Medulla oblongata (tissue), 1 donor: ENCODE measurements around the gene TMEM270.
"Not testable (repeated sequence)": the region's sequence is repeated elsewhere in the genome, so short reads cannot be mapped to it uniquely, and the experiment has no call there.

ENCODE experiments used
- DNase-seq: peaks from one replicate; pipeline ENCODE4 v3.0.0-alpha.2; 2015; ENCODE audit errors: extremely low spot score

The TMEM270 gene

GRCh38 chr7:73858807-73859206 is 2.2 kb upstream of the TMEM270 start:
- DNase-seq: no peak

DNA sequence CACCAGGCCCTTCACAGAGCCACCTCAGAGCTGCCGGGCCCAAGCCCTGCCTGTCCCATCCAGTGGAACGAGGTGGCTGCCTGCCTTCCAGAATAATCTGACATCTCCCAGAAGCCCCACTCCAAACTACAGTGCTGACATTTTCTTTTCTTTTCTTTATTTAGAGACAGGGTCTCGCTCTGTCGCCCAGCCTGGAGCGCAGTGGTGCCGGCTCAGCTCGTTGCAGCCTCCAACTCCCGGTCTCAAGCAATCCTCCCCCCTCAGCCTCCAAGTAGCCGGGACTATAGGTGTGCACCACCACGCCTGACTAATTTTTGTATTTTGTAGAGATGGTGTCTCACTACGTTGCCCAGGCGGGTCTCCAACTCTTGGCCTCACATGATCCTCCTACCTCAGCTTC is 346 bp downstream of the TMEM270 start:
- no peak for DNase-seq

GRCh38 chr7:73864981-73865711 is 4.2 kb downstream of the TMEM270 start:
- no peak for DNase-seq

DNA sequence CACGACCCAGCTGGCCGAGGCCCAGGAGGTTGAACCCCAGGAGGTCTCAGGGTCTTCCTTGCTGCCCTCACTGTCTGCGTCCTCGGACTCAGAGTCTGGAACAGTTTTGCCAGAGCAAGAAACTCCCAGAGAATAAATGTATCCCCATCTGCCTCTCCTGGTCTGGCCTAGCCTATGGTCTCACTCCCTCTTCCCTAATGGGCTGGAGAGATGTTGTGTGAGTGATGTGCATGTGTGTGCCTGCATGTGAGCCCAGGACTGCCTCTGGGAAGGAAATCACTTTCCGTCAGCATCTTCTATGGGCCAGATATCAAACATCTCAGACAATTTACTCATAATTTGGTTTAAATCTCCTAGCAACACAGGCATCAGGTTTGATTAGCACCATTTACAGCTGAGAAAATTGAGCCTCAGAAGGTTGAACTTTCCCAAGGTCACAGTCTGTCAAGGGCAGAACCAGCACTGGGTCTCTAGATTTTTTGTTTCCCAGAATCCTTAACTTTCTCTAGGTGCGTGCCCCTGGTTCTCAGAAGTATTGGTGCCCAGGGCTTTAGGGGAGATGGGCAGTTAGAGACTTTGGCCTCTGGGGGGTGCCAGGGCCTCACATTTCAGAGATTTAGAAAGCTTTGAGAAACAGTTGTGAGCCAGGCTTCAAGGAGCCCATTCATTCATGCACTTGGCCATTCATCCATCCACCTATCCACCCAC is 4.9 kb downstream of the TMEM270 start:
- DNase-seq: peak; percentile 79

GRCh38 chr7:73866446-73866767 is 5.4 kb downstream of the TMEM270 start:
- DNase-seq: no peak

DNA sequence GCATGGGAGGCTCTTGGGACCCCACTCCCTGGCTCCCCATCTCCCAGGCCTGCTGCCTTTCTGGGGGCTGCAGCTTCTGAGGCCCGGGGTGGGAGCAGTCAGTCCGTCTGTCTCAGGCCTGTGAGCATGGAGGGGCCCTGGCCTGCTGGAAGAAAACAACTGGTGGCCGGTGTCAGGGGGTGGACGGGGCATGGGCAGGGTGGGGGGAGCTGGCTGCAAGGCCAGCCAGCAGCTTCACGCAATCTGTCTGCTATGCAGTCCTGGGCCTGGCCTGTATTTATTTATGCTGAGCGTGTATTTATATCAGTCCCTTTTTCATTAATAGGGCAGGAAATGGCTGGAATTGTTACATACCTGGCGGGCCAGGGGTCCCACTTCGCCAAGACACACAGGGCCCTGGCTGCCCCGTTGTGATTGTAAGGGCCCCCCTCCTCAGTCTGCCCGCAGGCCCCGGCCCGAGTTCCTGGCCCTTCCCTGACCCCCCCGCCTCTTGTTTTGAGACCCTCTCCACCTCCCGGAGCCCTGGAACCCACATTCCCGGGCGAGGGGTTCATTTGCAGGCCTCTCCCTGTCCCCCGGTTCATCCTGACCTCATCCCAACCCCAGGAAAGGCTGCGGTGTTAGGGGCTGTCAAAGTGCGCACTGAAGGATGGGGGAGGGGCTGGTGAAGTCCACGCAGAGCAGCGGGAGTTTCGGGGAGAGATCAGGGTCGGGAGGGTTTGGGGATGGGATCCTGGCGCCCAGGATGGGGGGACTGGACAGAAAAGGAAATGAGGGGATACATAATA is 8.2 kb downstream of the TMEM270 start:
- no peak for DNase-seq

DNA sequence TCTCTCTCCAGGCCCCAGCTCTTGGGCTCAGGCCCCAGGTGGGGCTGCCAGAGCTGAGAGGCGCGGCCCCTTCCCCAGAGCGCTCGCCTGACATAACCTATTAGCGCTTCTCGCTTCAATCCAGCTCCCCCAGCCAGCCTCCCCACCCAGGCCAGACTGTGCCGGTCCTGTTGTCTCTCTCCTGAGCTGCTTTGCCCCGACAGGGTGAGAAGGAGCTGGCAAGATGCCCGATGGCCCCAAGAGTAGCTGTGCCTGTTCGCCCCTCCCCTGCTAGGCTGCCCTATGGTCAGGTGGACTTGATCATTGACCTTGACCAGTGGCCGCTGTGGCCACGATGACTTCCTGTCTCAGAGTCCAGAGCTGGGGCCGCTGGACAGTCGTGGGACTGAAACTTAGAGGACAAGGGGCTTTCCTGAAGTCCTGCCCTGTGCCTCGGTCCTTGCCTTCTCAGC is 9.1 kb downstream of the TMEM270 start:
- no peak for DNase-seq

GRCh38 chr7:73871163-73872011 is 10.4 kb downstream of the TMEM270 start:
- DNase-seq: no peak

GRCh38 chr7:73872056-73872908 is 11.3 kb downstream of the TMEM270 start:
- no peak for DNase-seq

DNA sequence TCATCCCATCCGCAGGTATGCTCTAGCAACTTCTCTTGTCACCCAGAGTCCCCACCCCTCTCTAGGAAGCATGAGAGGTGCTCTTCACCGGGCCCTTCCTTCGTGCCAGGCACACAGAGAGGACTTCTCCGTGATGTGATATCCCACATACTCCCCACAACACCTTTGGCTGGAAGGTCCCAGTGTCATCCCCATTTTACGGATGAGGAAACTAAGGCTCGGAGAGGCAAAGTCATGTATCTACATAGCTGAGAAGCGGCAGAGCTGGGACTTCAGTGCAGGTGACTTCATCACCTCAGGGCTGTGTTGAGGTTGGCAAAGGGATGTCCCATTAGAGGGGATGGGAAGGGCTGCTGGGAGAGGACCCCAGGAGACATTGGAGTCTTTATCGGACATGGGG is 15.4 kb downstream of the TMEM270 start:
- DNase-seq: no peak

DNA sequence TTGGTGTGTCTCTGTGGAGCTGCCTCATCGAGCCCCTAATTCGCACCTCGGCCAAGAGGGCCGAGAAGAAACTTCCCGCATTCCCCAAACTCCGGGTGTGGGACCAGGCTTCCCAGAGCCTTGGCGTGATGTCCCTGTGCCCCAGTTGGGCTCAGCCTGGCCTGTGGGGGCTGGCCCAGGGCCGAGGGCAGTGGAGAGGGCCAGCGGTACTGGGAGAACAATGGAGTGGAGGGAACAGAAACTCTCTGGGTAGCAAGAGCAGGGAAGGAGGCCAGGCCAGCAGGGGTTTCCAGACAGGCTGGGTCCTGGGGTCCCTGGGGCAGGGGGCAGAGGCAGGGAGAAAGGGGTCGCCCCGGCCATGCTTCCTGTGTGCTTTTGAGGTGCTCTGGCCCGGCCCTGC is 16.0 kb downstream of the TMEM270 start:
- DNase-seq: no peak

DNA sequence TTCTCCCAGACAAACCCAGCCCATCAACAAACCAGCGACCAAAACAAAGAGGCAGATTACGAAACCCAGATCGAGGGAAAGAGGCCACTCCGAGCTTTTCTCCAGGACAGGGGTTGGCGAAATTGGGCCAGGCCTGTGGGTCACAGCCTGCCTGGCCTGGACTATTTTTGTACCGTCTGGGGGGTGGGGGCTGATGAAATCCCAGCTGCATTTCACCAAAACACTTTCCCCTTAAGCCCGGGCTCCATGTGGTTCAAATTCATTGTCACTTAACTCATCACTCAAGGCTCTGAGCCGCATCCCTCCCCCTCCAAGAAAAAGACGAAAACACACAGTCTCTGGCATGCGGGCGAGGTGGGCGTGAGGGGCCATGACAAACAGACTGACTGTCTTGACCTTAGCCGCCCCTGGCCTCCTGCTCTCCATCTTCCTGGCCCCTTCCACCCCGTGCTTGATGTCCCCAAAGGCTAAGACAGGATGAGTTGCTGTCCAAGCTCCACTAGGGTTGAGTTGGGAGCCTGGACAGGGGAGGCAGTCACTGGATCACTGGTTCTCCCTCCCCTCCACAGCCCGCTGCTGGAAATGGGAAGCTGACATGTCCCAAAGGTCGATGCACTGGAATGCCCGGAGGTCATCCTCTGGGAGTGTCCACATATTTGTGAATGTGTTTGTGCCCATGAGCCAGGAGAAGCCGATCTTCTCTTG is 19.2 kb downstream of the TMEM270 start:
- DNase-seq: no peak

DNA sequence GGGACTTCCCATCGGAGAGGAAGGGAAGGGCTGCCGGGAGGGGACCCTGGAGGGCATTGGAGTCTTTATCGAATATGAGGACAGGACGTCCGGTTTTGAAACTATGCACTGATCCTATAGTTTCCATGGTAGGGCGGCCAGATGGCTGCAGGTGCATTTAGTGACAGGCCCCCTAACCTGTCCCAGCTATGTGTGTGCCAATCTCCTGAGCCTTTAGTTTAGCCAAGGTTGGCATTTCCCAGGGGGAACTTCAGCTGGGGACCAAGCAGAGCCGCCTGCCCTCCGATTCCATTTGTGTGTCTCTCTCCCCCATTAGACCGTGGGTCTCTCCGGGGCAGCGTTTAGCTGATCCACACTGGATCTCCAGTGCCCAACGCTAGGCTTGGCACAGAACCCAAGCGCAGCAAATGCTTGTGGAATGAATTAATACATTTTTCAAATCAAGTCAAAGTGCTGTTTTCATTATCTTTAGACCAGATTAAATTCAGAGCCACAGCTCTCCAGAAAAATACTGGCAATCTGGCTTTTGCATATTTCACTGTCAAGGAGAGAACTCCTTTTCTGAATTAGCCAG is 19.9 kb downstream of the TMEM270 start:
- no peak for DNase-seq

DNA sequence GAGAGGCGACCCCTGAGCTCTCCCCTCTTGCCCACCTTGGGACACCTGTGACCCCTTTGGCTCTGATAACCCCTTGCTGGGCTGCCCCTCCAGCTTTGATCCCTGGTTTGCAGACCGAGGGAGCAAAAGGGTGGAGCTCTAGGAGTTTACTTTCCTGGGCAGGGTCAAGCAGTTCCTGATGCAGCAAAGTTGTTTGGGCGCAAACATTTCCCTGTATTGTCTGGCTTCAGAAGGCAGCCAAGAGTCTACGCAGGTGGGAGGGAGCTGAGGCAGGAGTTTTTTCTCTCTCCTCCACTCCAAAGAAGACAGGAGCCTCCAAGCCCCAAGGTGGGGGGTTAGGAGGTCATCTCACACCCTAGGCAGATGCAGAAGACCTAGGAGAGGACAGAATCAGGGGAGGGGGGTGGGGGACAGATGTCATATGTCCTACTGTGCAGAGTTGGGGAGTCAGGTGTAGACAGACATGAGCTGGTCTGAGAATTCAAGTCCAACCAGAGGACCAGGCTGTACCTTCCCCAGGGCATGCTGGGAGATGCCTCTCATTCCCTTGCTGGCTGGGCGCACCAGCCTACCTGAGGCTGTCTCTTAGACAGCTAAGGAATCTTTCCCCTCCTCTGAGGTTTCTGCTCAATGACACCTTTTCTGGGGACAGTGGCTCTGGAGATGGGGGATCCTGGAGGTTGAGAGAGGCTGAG is 20.5 kb downstream of the TMEM270 start:
- no peak for DNase-seq

DNA sequence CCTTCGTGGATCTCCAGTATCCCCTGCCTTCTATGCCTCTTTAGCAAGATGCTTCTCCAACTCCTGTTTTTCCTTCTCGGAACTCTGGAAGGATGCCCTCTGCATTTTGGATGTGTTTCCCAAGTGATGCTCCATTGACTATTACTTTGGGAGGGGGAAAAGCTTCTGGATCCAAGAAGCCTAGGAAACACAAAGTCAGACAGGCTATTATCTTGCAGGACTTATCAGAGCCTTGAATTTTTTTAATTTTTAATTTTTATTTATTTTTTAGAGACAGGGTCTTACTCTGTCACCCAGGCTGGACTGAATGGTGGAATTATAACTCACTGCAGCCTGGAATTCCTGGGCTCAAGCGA is 21.1 kb downstream of the TMEM270 start:
- no peak for DNase-seq

- not testable (repeated sequence) for DNase-seq
Measured at GRCh38 chr7:73884867-73885422, 24.0 kb downstream of the TMEM270 start.

- DNase-seq: no peak
Measured at GRCh38 chr7:73885433-73885974, 24.5 kb downstream of the TMEM270 start.

DNA sequence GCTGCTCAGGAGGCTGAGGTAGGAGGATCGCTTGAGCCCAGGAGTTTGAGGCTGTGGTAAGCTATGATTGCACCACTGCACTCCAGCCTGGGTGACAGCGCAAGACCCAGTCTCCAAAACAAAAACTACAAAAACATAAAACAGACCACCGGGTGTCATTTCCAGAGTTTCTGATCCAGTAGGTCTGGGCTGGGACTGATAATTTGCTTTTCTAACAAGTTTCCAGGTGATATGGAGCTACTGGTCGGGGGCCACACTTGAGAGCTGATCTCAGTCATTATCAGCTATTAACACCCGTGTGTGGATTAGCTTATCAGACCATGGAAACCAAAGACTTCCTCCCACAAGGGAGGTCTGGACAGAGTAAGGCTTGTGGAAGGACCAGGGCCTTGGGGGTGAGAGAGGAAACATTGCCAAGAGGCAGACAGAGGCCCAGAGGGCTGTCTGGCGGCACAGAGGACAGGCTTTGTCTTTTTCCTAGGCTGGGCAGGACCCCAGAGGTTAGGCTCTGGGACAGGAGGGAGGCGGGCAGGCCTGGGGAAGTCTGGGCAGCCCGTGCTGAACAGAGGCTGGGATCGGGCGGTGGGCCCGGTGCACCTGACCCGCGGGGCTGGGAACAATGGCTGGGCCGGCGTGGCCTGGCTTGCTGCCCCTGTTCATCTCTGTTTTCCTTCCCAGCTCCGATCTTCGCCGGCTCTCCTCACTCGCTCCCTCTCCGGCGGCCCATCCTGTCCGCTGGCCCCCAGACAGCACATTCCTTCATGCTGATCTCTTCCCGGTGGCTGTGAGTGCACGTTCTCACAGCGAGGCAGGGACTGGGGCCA is 25.2 kb downstream of the TMEM270 start:
- peak; percentile 16 for DNase-seq
